ENCODE measurements around the gene NLRP1.
"Not testable (repeated sequence)": the region's sequence is repeated elsewhere in the genome, so short reads cannot be mapped to it uniquely, and the experiment has no call there.

The NLRP1 gene

DNA sequence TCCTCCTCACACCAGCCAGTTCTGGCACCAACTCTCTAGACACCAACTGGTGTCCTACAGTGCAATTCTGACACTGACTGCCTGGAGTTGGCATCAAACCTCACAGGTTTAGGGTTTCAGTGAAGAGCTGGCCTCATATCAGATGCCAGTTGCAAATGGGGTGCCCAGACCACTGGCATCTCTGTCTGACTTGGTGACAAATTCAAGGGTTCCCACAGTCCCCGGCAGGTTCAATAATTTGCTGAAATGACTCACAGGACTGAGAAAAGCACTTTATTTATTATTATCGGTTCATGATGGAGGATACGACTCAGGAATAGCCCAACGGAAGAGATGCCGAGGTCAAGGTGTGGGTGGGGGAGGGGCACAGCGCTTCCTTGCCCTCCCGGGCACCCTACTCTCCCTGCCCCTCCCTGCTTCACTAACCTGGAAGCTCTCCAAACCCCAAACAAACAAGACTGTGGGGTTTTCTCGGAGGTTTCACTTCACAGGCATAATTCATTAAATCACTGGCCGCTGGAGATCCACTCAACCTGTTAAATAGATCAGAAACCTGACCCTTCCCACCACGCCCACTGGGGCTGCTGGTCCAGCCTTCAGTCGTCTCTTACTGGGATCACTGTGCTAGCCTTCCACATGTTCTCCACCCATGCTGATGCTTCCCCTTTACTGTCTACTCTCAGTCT is 1.7 kb upstream of the NLRP1 start:
- FAIRE-seq: no peak

GRCh38 chr17:5585287-5585794 is 1.0 kb upstream of the NLRP1 start:
- FAIRE-seq: no peak

GRCh38 chr17:5583426-5584382 is 605 bp downstream of the NLRP1 start:
- no peak for FAIRE-seq

DNA sequence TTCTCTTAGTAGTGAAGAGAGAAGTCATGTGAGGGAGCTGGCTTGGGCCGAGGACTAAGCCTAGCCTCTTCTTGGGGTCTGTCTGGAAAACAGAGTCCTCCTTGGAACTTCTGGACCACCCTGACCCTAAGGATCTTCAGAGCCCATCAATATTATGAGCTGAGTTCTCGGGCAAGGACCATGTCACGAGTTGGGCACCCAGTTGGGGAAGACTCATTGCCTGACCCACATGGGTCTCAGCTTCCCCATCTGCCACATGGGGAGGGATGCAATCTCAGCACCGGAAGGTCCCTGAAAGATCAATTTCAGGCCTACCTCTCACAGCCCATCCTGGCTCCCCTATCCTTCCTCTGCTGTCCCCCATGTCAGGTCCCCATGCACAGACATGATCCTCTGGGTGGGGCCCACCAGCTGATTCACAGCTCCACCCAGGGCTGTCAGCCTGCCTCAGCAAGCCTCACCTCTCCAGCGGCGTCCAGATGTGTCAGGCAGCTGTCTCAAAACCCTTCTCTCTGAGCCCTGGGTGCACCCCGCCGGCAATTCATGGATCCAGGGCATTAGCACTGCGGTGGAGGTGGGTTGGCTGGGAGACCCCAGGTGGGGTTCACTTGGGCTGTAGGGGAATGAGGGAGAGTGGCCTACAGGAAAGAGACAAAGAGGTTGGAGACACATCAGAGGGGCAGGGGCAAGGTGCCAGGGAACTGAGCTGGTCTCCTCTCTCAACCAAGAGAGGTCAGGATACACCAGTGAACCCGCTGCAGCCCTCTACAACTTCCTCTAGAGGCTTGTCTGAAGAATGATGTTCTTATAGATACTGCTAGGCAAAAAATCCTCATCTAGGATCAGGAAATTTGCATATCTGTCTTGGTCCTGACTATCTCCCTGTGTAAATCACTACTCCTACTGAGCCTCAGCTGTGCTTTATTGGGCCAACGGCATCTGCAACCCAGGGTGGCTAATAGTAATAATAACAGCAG is 1.8 kb downstream of the NLRP1 start:
- no peak for FAIRE-seq

DNA sequence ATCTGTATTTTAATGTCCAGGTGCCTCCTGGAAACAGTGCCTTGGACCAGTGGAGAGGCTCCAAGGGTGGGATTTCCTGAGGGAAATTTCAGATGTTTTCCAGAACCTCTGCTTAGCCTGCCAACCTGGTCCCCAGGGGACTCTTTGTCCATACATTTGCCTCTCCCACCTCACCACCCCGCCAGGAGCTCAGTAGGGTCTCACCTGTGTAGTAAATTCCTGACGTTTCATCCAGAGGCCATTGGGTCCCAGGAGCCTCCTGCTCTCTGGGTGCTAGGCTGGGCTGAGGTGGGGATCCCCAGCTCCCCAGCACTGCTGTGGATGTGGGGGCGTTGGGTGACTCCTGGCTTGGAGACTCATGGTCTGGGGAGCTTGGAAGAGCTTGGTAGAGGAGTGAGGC is 2.7 kb downstream of the NLRP1 start:
- FAIRE-seq: no peak

DNA sequence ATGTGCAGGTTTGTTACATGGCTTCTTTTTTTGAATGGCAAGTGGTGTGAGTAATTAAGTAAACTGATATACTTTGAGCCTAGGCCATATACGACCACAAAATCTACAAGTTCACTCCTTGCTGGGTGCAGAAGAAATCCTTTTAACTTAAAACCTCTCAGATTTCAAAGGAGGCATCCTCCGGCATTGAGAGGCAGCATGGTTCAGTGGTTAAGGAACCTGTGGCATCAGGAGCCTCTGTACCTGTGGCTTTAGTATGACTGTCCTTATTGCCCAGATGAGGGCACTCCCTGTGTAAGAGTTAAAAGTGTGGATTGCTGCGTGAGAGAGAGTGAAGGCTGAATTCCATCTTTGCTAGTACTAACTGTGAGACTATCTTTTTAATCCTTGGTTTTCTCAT is 3.3 kb downstream of the NLRP1 start:
- no peak for FAIRE-seq

- no peak for FAIRE-seq
Measured at GRCh38 chr17:5580367-5580766, 3.9 kb downstream of the NLRP1 start.

- FAIRE-seq: not testable (repeated sequence)
Measured at GRCh38 chr17:5578768-5579167, 5.5 kb downstream of the NLRP1 start.

DNA sequence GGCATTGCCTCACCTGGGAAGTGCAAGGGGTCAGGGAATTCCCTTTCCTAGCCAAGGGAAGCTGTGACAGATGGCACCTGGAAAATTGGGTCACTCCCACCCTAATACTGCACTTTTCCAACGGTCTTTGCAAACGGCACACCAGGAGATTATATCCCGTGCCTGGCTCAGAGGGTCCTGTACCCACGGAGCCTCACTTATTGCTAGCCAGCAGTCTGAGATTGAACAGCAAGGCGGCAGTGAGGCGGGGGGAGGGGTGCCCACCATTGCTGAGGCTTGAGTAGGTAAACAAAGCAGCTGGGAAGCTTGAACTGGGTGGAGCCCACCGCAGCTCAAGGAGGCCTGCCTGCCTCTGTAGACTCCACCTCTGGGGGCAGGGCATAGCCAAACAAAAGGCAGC is 11.3 kb downstream of the NLRP1 start:
- FAIRE-seq: not testable (repeated sequence)

- FAIRE-seq: no peak
Measured at GRCh38 chr17:5571281-5571680, 13.0 kb downstream of the NLRP1 start.

- FAIRE-seq: no peak
Measured at GRCh38 chr17:5565808-5566207, 18.5 kb downstream of the NLRP1 start.

DNA sequence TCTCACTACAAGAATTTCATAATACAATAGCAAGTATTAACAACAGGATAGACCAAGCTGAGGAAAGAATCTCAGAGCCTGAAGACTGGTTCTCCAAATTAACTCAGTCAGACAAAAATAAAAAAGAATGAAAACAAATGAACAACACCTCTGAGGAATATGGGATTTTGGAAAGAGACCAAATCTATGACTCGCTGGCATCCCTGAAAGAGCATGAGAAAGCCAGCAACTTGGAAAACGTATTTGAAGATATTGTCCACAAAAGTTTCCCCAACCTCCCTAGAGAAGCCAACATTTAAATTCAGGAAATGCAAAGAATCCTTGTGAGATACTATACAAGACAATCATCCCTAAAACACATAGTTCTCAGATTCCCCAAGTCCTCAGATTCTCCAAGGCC is 20.9 kb downstream of the NLRP1 start:
- FAIRE-seq: no peak

GRCh38 chr17:5562661-5563360 is 21.5 kb downstream of the NLRP1 start:
- FAIRE-seq: no peak

DNA sequence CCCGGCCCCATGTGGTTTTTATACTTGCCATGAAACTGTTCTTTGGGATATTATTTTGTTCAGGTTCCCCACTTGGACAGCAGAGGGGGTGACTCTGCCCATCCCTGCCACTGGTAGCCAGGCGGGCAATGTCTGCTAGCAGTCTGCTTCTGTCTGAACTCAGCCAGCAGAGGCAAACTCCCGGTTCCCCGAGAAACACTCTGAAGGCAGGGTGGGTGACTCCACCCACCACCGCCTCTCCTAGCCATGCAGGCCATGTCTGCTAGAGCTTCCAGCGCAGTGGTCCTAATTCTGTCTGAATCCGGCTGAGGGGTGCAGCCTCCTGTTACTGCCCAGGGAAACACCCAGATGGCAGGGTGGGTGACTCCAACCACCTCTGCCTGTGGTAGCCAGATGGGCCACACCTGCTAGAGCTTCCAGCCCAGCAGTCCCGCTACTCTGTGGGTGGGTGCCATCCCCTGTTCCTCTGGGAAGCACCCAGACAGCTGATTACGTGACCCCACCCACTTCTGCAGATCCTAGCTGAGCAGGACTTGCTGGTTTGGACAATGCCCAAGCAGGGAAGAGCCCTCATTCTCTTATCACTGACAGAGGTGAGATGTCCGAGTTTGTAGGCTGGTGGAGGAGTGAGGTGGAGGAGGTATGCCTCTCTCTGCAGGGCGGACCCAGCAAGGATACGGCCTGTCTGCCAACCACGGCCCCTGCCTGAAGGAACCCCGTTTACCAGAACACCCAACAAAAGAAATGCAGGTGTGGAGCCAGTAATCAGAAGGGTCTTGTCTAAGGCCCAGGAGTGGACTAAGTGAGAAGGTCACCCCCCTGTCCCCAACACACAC is 22.4 kb downstream of the NLRP1 start:
- no peak for FAIRE-seq

- no peak for FAIRE-seq
Measured at GRCh38 chr17:5560361-5560988, 23.8 kb downstream of the NLRP1 start.

DNA sequence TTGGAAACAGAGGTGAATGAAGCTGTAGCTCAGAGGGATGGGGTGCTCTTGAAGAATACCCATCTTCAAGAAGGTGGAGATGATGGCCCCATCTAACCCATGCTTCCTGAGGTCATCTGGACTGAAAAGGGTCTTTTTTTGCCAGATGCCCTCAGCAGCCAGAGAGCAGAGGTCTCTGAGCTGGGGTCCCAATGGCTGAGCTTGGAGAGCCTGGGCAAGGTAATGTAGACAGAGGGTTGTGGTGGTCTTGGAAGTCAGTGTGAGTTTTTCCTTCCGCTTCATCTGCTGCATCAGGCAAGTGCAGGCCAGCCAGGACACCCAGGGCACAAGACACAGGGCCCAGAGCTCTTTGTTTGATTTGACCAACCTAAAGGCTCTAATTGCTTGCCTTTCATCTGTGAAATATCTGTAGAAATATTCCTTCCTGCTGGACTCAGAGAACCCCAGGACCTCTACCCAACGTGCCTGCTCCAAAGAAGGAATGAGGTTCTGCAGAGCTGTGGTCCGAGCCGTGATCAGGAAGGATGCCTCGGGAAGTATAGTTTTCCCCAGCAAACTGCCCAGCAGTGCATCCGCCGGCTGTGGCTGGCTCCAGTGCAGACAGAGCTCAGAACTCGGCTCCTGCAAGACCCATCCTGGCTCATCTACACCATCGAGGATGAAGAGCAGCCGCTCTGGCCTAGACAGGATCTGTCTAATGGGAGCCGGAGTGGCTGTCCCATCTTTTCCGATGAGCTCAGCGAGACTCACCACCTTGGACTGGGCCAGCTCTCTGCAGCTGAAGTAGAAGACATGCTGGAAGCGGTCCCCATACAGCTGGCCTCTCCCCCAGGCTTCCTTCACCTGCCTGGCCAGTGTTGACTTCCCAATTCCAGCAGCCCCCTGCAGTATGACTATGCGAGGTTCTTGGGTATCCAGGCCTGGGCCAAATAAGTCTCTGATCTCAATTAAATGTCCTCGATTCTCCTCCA is 25.2 kb downstream of the NLRP1 start:
- FAIRE-seq: no peak

DNA sequence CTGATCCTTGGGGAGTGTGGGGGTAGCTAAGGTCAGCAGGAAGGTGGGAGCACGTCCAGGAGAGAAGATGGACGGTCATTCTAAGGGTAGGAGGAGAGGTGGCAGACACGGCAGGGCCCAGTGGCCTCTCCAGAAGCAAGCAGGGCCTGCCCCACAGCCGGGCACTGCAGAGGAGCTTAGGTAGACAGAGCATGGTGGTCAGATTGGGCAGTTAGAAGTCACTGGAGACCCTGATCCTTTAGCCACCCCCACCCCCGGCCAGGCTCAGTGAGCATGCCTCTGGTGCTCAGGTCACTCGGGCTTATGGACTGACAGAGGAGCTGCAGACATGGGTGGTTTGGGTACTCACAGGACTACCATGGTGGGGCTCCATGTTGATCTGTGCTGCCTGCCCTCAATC is 26.3 kb downstream of the NLRP1 start:
- no peak for FAIRE-seq

DNA sequence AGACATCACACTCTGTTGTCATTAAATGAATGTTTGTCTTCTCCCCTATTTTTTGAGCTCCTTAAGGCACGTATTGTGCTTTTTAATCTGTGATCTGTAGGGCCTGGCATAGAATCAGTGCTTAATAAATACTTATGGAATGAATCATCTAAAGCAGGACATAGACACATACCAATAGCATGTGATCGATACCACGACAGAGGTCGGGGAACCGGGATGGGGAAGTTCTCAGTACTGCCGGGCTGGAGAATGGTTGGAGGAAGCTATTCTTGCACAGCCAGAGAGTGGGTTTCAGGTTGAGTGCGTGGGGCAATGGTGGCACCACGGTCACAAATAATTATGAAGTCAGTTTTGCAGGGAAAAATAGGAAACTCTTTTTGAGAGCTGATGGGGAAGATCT is 26.8 kb downstream of the NLRP1 start:
- FAIRE-seq: no peak

GRCh38 chr17:5555254-5555653 is 29.1 kb downstream of the NLRP1 start:
- FAIRE-seq: no peak
